IPS DF 4.7 (cell line): ENCODE results near the gene CRTAC1.

Source experiments
- DNase-seq: peaks from one replicate; pipeline ENCODE4 v3.0.0-alpha.2; 2013; ENCODE audit warnings: low spot score; ENCODE audit errors: extremely low read depth

The CRTAC1 gene

GRCh38 chr10:97924678-97925077 is 105.7 kb downstream of the CRTAC1 start:
- no peak for DNase-seq

DNA sequence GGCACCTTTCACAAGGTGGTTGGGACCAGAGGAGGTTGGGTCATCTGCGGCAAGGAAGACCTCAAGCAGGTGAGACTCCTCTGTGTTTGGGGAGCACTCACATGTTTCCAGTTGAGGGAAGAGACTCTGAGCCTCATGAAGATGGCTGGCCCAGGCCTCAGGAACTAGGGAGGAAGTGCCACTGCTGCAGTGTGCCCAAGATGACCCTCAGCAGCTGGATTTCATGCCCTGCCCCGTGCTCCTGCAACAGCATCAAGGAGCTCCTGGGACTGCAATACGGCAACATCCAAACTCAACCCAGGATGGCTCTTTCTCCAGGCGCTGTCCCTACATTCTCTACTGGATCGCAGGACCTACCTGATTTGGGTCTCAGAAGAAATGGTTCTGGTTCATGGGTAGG is 106.9 kb downstream of the CRTAC1 start:
- DNase-seq, result no peak

DNA sequence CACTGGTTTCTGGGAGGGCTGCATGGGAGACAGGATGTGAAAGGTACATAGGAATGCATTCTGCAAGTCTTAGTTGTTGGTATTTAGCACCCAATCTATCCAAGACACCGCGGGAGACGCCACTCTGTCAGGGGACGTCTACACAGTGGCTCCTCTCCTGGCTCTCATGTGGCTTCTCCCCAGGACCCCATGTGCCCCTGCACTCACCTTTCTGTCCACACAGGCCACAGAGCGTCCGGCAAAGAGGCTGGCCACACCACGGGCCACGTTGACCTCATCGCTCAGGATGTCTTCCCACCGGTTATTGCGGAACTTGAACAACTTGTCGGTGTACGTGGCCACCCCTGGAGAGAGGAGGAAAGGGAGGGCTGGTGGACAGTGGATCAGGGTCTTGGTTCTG is 107.4 kb downstream of the CRTAC1 start:
- no peak for DNase-seq

DNA sequence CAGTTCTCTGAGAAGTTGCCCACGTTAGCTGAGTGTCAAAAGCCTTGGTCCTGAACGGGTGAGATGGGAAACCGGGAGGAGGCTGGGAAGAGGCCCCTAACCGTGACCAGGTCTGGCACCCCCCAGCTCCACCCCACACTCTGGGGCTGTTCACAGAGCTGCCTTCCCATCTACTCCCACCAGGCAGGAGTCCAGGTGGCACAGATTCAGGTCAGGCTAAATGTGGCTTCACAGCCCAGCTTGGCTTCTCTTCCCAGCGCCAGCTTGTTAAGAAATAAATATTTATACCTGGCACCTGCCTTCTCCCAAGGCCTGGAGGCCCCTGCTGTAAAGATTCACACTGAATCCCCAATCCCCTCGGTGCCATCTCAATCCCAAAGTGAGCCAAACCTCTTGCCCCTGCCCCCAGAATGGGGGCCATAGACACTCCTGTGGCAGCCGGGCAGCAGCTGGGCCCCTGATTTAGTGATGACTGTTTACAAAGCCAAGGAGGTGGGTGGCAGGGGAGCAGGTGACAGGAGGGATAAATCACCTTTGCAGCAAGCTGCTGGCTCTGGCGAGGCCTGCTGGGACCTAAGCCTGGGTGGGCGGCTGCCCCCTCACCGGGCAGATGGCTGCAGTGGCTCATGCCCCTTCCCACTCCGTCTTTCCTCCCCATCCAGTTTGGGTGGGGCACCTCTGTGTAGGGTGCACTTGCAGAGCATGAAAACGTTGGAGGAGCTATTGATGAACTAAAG is 108.2 kb downstream of the CRTAC1 start:
- no peak for DNase-seq

- no peak for DNase-seq
Measured at GRCh38 chr10:97921581-97922021, 108.8 kb downstream of the CRTAC1 start.

GRCh38 chr10:97920865-97921264 is 109.6 kb downstream of the CRTAC1 start:
- no peak for DNase-seq

- DNase-seq, result no peak
Measured at GRCh38 chr10:97919012-97919411, 111.4 kb downstream of the CRTAC1 start.

GRCh38 chr10:97916586-97916985 is 113.8 kb downstream of the CRTAC1 start:
- DNase-seq, result no peak

GRCh38 chr10:97915346-97916131 is 114.9 kb downstream of the CRTAC1 start:
- no peak for DNase-seq

DNA sequence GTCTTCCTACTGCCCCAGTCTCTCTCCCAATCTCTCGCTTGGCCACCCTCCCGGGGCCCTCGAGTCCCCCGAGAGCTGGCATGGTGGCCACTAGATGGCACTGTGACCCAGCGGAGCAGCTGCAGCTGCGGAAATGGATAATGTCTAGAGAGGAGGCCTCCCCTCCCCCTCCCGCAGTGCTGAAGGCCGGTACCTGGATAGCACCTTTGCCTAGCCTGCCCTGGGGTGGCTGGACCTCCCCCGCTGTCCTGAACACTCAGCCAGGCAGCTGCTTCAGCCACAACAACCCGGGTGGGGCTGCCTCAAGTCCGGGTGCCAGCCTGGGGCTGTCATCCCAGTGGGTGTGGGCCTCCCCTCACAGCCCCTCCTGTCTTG is 115.6 kb downstream of the CRTAC1 start:
- peak; percentile 33 for DNase-seq

GRCh38 chr10:97914171-97914836 is 116.1 kb downstream of the CRTAC1 start:
- DNase-seq, result no peak

- no peak for DNase-seq
Measured at GRCh38 chr10:97913614-97914013, 116.8 kb downstream of the CRTAC1 start.

DNA sequence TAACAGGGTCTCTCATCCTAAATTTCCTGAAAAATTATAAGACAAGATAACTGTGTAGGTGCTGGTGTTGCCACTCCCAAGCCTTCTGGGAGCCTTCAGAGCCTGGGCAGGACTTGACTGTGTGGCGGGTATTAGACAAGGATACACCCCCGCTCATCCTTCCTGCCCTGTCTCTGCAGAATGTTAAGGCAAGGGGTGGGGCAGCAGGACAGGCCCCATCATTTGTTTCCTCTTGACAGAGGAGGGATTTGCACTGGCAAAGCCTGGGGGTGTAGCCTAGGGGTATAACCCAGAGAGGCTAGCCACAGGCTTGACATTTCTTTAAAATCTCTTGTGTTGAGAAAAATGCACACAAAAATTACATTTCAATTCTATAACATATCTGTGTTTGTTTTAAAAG is 117.2 kb downstream of the CRTAC1 start:
- no peak for DNase-seq

GRCh38 chr10:97911217-97911616 is 119.2 kb downstream of the CRTAC1 start:
- no peak for DNase-seq

- DNase-seq, result no peak
Measured at GRCh38 chr10:97910661-97911060, 119.8 kb downstream of the CRTAC1 start.

GRCh38 chr10:97907830-97908229 is 122.6 kb downstream of the CRTAC1 start:
- no peak for DNase-seq

- no peak for DNase-seq
Measured at GRCh38 chr10:97907211-97907610, 123.2 kb downstream of the CRTAC1 start.

DNA sequence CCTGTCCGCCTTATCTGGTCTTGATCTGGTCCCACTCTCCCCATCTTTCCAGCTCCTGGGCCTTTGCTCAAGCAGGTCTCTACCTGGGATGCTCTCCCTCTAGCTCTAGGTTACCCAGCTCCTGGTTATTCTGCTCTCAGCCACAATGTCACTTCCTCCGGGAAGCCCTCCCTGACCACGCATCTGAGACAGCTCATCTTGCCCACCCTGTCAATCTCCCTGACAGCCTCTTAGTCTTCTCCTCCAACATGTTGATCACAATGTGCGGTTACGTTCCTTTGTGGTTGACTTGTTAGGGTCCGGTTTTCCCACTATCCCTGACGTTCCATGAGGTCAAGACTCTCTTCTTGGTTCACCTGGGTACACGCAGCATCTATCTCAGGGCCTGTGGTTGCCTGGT is 125.1 kb downstream of the CRTAC1 start:
- no peak for DNase-seq

- DNase-seq, result no peak
Measured at GRCh38 chr10:97904576-97904975, 125.8 kb downstream of the CRTAC1 start.

DNA sequence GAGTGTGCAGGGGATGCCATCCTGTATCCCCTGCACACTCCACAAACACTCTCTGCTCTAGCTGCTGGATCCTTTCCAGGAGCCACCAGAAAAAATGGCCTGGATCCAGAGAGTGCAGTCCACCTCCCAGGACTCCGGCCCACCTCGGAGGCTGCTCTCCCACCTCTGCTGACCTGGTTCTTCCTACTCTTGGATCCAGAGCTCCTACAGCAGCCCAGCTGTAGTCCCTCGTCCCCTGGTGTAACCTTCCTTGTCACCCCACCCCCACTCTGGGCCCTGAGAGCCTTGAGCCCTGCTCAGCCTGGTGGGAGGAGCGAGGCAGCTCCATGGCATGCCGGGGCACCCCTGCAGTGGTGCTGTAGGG is 126.4 kb downstream of the CRTAC1 start:
- no peak for DNase-seq

- DNase-seq, result no peak
Measured at GRCh38 chr10:97903128-97904017, 127.0 kb downstream of the CRTAC1 start.
